HG02943 (cell line): ENCODE measurements around the gene ASB13.

Source experiments
- ATAC-seq: cut with Tn5 transposase; IDR thresholded peaks from one replicate; pipeline ENCODE4 v1.9.1; 2021; ENCODE audit warnings: mild to moderate bottlenecking, low read depth, moderate library complexity; ENCODE audit not compliant: unreplicated experiment

Gene ASB13

DNA sequence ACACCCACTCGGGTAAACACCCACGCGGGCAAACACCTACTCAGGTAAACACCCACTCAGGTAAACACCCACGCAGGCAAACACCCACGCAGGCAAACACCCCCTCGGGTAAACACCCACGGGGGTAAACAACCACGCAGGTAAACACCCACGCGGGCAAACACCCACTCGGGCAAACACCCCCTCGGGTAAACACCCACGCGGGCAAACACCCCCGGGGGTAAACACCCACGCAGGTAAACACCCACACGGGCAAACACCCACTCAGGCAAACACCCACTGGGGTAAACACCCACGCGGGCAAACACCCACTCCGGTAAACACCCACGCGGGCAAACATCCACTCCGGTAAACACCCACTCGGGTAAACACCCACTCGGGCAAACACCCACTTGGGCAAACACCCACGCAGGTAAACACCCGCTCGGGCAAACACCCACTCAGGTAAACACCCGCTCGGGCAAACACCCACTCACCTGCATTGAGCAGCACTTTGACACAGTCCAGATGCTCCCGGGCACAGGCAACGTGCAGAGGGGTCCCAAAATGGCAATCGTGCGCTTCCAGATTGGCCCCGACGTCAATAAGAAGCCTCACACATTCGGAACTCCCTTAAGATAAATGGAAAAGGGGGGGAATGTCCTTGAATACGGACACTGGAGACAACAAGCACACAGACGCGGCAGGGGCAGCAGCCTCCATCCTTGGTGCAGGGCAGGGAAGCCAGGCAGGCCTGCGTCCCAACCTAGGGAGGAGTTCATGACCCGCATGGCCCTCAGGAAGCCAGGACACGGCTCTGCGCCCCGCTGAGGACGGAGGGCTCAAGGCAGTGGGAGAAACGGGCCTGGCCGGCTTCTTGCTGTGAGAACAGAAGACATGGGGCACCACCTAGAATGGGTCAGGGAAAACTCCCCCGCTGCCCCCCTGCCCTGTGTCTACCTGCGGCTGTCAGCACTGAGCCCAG, 17.6 kb downstream of the ASB13 start:
- no peak for ATAC-seq

DNA sequence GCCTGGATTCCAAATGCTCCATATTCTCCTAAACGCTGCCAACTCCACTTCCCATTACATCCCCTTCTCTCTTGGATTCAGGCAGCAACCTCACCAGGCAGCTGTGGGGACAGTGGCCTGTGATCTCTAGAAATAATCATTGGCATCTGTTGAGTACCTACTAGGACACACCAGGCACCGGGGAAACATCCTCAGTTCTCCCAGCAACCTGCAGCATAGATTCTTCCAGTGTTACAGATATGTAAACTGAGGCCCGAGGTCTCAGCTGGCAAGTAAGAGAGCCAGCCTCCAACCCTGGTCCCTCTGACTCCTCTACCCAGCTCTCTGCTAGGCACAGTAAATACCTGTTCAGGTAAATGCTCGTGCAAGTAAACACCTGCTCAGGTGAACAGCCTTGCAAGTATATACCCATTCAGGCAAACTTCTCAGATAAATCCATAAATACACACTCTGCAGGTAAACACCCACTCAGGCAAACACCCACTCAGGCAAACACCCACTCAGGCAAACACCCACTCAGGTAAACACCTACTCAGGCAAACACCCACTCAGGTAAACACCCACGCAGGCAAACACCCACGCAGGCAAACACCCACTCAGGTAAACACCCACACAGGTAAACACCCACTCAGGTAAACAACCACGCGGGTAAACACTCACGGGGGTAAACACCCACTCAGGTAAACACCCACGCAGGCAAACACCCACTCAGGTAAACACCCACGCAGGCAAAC, 18.7 kb downstream of the ASB13 start:
- ATAC-seq: no peak

DNA sequence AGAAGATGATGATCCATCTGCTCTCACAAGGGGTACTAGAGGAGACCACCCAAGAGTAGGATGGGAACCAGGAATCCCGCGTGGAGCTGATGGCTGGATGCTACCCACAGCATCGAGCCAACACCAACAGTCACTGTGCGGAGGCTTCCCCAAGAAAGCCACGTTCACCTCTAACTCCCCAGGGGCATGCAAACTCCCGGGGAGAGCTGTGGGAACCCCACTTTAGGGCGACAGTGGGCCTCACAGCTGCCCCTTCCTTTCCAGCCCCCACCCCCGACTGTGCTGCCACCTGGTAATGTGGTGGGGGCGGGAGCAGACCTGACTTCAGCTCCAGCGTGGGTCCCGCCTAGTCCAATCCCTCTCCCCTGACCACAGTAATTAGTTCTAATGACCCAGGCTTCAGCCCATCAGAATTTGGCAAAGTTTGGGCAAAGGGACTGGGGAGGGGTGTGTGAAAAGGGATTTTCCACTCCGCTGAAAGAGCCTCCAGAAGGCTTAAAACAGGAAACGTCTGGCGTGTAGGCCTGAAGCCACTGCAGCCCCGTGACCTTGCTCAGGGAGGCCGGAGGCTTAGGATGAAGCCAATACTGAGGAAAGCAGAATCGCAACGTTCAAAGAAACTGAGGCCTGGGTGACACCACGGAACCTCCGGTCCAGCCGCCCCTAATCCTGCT, 20.3 kb downstream of the ASB13 start:
- ATAC-seq: no peak

DNA sequence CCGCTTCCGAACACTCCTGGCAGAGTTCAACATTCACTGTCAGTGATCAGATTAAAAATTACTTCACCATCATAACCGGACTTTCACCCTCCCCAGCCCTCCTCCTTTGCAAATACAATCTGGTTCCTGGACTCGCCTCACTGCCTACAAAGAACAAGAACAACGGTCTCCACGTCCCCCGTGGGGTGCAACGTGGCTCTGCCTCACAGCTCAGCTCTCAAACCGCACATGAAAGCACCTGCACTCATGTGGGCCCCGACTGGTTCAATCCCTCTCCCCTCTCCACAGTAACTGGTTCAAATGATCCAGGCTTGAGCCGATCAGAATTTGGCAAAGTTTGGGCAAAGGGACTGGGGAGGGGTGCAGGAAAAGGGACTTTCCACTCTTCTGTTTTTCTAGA, 21.0 kb downstream of the ASB13 start:
- no peak for ATAC-seq

DNA sequence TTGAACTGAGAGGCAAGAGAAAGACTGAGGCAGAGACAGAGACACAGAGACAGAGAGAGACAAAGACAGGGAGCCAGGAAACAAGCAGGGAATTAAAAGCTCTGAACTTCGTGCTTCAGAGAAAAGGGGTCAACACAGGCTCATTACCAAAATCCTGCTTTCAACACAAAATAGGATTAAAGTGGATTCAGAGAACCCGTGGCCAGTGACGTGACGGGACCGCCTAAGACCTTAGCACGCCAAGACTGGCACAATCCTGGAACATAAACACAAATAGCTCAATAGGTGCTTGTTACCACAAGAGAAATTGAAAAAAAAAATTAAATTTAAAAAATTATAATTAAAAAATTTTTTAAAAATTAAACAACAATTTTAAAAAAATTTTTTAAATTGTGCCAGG, 21.5 kb downstream of the ASB13 start:
- ATAC-seq: no peak

DNA sequence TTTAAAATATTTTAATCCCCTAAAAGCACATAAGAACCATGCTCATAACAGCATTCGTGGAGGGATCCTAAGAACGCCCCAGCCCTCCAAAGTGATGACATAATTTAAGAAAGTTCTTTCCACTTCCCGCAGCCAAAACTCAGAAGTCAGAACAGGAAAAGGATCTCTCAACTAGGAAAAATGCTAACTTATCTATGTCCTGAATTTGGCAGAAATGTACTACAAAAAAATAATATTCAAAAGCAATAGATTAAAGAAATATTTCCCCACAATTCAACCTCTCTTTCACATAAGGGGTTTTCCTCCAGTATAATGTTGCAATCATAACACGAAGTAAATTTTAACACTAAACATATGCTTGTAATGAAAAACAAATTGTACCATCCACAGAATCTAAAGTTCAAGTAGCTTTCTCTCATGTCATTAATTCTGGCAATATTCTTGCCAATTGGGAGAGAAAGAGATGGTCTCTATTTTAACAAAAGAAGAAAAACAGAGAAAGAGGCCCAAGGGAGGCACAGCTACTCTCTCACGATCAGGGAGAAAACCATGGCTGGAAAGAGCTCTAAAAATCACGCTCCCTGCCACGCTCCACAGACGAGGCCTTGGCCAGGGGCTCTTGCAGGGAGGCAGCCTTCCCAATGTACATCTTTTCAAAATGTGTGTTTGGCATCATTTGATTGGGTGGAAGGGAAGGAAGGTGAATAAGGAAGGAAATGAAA, 22.9 kb downstream of the ASB13 start:
- ATAC-seq: no peak

DNA sequence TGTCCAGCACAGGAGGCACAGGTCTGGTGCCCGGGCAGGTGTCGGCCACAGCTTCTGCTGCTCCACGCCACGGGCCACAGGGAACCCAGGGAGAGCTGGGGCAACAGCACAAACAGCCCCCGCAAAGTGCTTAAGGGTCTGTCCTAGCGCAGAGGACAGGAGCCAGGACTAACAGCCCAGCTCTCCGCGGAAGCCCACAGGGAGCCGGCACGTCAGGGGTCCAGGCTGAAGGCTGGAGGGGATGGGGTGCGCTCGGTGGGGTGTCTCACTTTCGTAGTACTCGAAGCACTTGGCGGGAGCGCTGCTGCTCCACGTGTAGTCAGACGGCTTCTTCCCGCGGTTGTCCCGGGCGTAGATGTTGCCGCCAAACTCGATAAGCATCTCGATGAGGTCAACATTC, 24.9 kb downstream of the ASB13 start:
- no peak for ATAC-seq

DNA sequence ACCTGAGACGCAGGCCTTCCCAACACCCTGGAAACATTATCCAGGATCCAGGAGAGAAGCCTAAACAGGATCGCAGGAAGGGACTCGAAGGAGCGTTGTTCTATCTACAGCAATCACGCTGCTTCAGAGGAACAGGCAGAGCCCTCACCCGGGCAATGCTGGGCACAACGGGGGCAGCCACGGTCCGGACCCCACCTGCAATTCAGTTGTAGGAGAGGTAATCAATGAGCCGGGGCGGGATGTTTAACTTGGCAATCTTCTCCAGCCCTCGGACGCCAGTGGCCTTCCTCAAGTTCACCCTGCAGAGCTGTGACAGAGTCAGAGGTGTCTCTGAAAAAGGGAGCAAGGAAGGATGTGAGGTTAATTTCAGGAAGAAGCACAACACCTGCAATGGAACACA, 25.9 kb downstream of the ASB13 start:
- ATAC-seq: no peak

DNA sequence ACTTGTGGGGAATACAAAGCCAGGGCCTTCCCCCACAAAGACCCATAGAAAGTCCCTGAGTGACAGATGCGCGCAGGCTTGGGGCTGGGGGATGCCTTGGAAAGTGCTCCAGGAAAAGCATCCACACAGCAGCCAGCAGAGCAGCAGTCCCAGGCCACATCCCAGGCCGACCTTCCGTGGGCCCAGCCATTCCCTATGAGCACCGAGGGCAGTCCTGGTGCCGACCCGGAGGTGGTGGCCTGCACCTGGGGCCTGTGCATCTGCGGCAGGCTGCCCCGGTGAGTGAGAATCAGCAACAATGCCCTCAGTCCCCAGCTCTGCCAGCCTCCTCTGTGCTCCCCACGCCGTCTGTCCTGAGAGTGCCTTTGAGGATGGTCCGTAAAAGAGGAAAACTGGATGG, 26.4 kb downstream of the ASB13 start:
- no peak for ATAC-seq

DNA sequence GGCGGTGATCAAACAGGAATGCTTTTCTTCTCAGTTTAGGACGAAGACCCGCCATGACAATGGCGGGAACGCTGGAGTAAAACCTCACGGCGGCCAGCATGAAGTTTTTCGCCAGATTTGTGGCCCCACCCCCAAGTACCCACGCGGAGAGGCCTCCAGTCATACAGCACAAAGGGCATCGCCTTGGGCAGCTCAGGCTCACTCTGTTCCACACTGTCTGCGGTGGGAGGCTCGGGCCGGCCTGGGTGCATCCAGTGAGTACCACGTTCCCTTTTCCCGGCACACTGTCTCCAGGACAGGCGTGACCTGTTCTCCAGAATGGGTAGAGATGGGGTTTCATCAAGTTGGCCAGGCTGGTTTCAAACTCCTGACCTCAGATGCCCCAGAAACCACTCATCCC, 27.3 kb downstream of the ASB13 start:
- no peak for ATAC-seq

DNA sequence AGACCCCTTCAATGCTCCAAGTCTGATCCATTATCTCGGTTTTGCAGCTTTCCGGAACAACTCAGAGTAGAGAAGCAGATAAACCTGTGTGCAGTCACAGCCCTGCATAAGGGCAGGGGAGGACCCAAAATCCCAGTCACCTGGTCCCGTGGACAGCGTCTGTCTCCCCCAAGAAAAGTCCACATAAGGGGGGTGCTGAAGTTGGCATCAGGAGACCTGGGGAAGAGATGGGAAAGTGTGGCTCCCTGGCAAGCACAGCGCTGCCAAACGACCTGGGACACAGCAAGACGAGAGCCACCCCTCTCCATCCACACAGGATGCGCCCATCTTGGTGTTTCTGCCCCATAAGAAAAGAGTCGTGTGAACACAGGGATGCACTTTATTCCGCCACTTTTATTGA, 27.9 kb downstream of the ASB13 start:
- no peak for ATAC-seq

DNA sequence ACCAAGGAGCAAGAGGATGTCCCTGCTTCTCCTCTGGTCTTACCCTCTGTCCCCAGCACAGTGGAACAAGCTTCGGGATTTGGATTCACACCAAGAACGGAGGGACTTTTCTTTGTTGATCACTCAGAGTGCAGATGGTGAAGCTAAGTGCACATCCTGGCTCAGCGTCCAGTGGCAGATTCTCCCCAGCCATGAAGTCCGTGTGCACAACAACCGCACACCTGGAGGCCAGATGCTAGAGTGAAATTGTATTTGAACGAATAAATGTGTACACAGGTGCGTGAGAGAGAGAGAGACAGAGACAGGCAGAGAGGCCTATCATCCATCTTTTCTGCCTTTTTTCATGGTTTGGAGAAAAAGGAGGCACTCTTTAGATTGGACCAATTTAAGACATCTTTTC, 31.5 kb downstream of the ASB13 start:
- no peak for ATAC-seq

DNA sequence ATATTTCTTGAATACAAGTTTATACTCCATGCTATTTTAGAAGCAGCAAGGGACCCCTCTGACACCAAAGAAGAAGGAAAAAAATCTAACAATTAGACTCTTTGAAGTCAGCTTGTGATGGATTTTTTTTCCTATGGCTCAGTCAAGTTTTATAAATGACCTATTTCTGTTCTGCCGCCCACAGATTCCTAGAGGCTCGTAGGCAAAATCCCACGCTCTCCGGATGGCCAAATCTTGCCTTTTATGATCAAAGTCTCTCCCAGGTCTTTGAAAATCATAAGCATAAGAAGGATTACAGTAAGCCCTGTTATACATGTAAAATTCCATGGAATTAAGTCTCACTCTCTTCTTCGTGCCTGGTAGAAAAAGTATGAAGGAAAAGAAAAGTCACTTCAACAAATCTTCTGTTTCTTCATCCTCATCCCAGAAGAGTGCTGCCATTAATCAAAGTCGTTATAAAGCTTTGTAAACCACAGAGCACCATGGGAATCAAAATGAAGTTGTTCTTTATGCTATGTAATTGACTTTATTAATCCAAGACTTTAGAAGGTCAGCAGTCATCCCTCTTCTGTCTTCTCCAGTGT, 33.1 kb downstream of the ASB13 start:
- no peak for ATAC-seq

DNA sequence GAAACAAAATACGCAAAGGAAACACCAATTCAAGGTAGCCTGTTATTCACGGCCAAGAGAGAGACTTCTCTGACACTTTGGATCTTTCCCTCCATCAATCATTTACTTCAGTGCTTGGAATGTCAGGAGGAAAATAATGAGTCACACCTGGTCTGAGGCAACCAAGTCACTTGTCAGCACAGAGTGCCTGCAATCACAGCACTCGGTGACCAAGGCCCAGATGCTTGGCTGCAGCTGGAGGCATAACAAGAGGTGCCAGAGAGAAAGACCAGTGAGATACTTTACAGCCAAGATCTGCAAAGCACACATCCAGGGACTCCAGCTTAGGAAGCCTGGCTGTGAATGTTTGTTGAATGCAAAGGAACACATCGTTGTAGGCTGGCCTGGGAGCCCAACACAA, 33.9 kb downstream of the ASB13 start:
- ATAC-seq: no peak

DNA sequence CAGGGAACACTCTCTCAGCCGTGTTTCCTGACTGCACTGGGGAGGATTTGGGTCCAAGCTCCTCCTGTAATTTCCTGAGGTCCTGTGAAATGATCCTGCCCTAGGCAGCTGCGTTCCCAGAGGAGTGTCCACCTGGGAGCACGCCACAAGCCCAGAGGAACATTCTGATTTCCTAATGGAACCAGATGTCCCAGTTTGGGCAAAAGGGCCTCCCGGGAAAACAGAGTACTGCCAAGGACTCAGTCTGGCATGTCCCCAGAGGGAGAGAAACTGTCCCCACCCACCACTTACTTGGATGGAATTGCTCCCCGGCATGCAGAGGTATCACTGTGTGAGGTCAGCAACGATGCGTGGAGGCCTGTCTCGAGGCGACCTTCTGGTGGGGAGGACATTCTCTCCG, 34.5 kb downstream of the ASB13 start:
- no peak for ATAC-seq

DNA sequence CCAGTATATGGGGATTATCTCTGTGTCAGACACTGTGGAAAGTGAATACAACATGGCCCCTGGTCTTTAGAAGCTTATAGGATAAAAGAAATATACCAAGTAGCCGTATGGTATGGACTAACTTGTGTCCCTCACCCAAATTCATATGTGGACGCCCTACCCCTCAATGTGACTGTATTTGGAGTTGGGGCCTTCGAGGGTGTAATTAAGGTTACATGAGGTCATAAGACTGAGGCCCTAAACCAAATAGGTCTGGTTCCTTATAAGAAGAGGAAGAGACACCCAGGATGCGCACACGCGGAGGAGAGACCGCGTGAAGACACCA, 36.3 kb downstream of the ASB13 start:
- no peak for ATAC-seq

DNA sequence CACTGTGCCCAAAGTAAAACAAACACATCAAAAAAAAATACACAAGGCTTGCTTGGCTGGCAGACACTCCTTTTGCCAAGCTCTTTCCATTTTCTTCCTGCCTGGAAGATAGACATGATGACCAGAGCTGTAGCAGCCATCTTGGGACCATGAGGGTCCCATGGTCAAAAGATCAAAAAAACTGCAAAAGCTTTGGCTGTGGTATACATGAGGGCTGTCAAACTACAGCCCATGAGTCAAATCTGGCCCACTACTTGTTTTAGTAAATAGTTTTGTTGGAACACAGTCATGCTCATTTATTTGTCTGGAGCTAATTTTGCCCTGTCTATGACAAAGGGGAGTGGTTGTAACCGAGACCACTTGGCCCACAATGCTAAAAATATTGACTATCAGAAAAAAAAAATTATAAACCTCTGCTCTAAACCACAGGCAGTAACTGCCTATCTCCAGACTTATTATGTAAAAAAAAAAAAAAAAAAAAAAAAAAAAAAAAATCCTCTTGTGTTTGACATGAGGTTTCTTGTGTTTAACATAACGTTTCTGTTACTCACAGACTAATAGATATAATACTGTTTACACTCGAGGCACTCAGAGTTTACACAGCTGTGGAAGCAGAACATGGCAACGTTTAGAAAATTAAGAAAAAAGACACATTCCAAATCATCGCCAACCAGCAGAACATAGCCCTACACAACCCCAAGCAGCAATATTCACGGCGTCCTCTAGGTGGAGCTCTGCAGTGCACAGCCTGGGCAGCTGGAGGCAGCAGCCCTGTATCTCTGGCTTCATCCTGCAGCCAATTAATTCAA, 36.9 kb downstream of the ASB13 start:
- ATAC-seq: peak; percentile 63

DNA sequence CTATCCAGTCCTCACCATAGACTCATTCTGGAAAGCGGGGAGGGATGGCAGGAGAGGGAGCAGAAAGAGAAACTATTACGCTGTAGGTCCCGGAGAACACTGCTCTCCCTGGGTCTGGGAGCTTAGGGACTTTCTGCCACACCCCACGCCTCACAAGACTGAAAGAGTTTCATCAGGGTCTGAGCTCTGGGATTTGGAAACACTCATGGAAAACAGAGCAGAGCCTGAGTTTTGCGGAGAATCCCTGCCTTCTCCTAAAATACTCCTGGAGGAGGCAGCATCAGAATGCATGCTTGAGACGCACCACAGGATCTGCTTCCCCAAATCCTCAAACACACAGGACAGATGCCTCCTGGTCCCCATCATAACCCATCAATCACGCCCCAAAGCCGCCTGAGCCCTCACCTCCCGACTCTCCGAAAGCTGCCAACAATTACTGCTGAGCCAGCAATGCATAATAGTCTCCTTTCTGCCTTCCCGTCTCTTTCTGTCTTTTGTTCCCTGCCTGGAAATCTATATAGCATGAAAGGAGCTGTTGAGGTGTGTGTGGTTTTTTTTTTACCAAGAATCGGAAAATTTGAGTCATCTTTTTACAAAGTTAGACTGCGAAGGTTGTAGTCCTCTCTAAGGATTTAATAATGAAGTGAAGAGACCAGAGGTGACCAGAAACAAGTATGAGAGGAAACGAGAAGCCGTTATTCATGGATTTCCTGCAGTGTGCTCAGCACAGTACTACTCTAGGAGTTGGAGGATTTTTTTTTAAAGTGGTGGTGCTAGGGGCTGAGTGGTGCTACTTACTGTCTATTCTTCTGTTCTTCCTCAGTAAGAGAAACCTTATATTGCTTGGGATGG, 37.7 kb downstream of the ASB13 start:
- ATAC-seq: no peak
